ENCODE results near the gene ISCA2.
A peak's percentile ranks its signal among the peaks of the same experiment; 100 is the strongest.
"Not testable (repeated sequence)": the region's sequence is repeated elsewhere in the genome, so short reads cannot be mapped to it uniquely, and the experiment has no call there.

The ISCA2 gene, protein sequence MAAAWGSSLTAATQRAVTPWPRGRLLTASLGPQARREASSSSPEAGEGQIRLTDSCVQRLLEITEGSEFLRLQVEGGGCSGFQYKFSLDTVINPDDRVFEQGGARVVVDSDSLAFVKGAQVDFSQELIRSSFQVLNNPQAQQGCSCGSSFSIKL

DNA sequence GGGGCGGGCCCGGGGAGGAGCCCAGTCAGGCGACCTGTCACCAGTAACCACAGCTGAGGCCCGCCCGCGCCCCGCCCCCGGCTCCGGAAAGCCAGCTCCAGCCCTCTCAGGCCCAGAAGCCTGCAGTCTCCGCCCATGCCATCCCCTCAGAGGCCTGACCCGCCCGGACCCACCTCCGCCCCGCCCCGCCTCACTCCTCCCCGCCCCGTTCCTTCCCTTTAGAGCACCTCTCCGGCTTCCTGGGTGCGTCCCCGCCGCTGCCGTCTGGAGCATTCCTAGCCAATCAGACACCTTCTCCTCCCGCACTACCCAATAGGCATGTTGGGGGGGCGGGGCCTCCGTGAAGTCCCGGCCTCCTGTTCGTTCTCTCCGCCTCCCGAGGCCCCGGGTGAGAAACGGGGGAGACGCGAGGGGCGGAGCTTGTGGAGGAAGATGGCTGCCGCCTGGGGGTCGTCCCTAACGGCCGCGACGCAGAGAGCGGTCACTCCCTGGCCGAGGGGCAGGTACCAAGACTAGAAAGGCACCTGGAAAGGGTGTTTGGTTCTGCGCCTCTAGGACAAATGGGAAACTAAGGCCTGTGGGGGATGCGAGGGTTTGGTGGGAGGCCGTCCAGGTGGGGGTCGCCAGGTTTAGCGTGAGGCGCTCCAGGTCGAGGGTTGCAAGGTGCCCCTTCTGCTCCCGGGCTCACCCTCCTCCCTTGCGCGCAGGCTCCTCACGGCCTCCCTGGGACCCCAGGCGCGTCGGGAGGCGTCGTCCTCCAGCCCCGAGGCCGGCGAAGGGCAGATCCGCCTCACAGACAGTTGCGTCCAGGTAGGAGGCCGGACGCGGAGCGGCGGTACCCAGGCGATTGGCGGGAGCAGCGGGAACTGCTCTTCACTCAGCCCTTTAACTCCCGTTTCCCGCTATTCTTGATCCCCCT, at the start of gene ISCA2:
ISCA2 (plus strand) TSS at position 423 of the 919 bp plus-strand sequence; CDS start at position 433, 10 bp downstream.
- peak; percentile 98 for DNase-seq

DNA sequence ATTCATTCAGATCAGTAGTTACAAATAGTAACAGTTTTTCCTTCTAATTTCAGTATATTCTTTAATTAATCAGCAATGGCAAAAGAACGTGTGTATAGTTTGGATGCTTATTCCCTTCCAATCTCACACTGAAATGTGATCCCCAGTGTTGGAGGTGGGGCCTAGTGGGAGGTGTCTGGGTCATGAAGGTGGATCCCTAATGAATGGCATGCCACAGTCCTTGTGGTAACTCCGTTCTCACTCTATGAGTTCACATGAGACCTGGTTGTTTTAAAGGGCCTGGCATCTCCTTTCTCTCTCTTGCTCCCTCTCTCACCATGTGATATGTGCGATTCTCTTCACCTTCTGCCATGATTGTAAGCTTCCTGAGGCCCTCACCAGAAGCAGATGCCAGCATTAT, 48.7 kb upstream of the ISCA2 start:
- DNase-seq = no peak

DNA sequence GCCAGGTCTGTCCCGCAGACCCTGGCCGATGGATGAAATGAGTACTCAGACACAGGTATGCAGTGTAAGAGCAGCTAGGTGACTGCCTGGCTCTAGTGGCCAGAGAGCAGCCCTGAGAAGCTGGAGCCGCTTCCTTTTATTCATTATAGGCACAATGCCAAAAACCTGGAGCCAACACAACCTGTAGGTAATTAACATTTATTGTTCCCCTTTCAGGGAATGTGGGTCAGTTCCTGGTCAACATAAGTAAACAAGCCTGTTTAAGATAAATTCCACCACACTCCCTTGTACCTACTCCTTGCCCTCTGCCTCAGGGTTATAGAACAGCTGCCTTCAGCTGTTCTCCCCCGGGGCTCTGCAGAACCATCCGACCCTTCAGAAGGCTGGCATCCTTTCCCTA, 39.2 kb upstream of the ISCA2 start:
- DNase-seq = not testable (repeated sequence)

DNA sequence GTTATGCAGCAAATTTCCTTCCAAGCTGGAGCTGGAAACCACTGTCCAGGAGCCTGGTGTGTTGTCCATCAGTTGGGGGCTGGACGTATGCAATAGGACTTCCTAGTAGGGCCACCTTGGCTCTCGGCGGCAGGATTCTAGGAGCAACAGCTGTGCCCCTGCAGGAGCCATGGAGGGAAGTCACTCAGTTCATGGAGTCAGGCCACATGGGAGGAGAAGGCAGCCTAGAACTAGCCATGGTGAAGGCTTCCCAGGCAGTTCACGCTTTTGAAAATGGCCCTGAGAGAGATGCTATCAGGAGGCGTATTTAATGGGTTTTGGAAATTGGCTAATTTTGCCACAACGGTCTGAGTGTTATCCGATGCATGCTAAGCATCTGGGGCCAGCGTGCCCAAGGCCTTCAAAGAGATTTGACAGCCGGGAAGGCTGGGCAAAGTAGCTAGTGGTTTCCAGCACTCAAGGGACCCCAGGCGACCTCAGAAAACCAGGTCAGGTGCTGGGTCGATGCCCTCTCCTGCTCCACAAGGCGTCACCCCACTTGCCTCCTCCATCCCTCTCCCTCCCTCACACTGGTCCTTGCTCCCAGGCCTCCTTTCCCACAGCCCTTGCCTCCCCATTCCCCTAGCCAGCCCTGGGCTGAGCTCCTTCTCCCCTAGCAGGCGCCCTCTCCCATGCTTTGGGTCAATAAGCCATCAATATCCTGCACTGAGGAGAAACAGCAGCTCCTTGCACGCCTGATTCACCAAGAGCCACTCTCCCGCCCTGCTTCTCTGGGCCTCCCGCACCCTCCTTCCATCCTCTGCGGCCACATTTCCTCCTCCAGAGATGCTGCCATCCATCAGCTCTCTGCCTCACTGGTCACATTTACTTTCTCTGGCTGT, 36.6 kb upstream of the ISCA2 start:
- DNase-seq = no peak

DNA sequence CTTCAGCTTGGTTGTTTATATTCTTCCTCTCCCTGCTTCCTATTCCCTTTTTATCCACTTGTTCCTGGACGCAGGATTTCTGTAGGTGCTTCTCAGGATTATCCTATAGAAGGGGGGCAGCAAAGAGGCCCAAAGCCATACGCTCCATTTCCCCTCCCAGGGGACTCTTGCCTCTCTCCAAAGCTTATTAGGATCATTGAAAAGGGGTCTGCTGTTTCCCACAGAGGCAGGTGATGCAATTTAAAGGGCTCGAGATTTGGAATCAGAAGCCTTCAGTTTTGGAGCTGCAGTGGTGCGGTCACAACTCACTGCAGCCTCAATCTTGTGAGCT, 36.0 kb upstream of the ISCA2 start:
- DNase-seq = no peak

DNA sequence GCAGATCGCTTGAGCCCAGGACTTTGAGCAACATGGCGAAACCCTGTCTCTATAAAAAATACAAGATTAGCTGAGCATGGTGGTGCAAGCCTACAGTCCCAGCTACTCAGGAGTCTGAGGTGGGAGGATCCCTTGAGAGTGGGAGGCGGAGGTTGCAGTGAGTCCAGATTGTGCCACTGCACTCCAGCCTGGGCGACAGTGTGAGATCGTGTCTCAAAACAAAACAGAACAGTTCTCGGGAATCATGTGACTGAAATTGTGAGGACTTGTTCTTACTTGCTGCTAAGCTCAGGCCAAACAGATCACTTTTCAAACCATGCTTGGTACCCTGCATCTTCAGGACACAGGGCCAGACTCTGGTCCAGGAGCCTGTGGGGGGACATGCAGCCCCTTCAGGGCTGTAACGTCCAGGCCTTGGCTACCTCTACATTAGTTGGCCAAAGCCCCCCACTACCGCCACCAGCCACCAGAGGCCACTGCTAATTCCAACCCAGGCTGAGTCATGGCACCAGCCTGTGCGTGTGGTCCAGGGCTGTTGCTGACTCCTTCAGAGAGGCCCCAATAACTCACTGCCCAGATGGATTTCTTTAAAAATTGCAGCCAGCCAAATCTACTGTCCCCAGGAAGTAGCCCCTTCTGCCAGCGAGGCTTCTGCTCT, 34.1 kb upstream of the ISCA2 start:
- DNase-seq = peak; percentile 43

DNA sequence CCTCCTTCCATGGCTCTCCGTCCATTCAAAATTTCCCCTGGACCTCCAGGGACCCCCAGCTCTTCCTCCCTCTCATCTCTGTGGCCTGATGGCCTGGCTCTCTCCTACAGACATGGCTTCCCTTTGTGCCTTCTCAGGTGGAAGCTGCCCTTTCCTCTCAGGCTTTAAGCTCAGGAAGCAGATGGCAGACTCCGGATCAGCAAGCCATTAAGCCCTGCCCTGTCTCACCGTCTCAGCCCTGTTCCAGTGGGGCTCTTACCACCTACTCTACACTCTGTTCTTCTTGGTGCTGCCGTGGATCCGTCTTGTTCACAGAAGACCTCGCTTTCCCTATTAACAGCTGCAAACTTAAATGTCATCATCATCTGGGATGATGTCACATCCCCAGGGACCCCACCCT, 33.6 kb upstream of the ISCA2 start:
- DNase-seq = no peak

DNA sequence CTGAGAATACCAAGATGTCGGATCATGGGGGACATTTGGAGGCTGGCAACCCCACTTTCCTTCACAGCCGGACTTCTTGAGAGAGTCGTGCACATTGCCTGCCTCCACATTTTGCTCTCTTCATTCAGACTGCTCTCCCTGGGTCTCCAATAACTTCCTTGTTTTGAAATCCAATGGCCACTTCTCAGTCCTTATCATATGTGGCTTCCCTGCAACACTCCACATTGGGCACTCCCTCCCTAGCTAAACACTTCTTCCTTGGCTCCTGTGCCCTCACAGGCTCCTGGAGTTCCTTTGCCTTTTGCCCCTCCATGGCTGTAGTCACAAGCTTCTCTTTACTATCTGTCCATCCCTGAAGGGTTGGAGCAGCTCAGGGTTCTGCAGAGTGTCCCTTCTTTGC, 30.6 kb upstream of the ISCA2 start:
- no peak for DNase-seq

DNA sequence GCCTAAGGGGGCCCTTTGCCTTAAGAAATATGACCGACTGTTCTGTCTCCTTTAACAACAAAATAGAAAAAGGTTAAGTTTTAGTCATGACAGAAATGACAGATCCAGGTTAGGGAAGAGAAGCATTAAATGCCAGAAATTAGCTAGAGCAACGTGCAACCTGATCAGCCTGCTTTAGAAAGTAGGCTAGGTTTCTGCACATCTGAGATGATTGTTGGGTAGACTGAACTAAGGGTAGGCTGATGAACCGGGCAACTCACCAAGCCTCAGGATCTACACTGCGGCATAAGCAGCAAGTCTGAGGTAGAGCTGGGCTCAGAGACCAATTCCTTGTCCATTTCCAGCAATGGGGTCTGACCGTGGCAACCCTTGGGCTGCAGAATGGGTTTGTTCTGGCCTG, 29.9 kb upstream of the ISCA2 start:
- DNase-seq = no peak

DNA sequence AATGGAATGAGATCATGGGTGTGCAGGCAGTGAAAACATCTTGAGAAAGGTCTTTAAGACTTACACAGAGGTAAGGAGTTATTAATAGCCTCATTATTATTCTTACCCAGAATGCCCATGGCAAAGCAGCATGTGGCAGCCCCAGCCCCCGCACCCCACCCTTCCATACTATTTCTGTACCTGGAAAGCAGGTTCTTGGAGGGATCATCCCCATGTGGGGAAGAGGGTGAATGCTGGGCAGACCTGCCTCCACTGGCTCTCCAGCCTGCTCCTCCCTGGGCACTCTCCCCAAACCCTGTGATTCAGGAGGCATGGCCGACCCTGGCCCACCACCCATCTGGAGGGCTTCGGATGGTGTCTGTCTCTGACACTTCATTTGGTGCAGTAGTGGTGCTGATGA, 28.8 kb upstream of the ISCA2 start:
- DNase-seq = no peak

DNA sequence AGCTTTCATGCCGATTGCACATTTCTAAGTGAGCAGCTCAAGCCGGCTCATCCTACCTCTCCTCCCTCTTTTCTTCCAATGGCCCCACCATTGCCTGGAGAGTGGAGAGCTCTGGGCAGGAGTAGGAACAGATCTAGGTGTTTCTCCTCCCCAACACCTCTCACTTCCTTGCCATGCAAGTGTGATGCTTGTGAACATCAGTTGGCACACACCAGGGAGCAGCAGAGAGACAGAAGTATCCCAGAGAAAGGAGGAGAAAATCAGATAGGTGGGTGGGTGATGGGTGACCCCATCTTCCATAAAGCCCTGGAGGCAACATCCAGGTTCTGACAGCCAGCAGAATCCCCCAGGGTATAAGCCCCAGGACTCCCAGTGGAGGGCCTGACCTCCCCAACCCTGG, 28.2 kb upstream of the ISCA2 start:
- no peak for DNase-seq

DNA sequence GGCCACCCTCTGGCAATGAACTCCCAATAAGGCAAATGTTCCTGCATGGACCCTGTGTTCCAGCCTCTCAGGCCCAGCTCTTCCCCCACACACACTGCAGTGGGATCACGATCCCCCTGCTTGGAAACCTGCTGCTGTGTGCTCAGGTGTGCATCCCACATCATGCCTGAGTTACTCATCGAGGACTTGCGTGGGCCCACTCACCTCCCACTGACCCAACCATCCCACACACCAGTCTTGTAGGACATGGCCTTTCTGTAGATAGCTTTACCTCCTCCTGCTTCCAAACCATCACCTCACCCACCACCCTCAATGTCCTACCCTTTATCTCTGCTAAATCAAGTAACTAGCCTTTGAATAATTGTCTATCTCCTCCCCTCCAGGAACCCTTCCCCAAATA, 25.1 kb upstream of the ISCA2 start:
- no peak for DNase-seq

DNA sequence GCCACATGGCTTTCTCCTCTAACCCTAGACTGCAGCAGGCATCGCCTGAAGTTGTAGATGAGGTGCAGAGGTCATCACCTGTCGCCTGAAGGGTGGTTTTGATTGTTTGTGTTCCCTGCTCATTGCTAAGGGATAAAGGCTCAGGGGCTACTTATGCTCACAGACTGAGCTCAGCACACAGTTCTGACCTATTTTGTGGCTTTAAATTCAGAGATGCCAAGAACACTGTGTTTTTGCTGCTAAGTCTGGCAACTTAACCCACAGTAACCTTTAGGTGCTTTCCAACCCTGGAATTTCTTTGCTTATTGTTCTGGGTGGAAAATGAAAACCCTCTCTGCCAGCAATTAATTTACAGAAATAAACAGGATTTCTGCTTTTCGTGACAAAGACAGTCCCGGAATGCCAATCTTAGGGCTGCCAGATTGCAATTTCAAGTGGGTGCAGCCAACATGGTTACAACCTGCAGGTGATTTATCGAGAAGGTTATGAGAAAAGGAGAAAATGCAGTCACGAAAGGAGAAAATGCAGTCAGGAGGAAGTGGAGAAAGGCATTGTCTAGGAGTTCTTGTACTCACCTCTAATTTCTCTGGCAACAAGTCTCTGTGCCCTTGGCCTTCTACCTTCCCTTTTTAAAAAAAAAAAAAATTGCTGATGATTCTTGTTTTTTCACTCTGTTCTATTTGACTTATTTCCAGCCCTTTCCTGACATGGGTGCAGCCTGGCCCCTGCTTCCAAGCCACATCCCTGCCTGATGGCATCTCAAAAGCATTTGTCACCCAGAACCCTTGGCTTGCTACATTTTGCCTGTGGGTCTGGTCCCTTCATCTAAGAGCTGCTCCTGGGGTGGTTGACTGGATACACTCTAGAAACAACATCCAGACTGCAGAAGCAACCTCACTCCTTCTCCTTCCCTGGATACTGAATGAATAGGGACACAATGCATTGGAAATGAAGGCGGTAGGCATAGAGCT, 23.7 kb upstream of the ISCA2 start:
- no peak for DNase-seq

DNA sequence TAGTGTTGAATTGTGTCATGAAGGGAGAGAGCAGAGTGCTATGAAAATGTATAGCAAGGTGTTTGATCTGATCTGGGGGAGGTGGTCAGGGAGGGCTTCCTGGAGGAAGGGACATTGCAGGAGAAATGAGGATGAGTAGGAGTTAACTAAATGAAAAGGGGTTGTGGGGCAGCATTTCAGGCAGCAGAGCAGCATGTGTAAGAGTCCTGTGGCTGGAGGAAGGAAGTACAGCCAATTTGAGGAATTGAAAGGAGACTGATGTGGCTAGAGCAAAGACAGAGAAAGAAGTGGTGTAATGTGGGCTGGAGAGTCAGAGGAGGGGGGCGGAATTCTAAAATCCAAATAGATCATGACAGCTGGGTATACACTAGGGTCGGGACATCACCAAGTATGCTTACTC, 21.0 kb upstream of the ISCA2 start:
- DNase-seq = no peak

DNA sequence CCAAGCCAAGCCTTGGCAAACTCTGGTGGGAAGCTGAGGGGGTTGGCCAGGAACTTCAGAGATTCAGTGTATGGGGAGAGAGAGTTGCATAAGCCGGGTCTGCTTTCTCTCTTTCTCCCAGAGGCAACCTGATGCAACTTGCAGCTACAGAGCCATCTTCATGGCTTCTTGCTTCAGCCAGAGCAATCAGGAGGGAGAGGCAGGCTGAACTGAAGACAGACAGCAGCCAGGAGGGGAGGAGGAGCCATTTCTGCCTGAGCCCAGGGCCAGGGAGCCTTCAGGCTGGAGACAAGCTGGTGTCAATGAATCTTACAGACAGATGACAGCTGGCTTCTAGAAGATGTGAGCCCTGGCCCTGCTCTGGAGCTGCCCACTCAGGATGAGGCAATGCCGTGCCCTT, 19.2 kb upstream of the ISCA2 start:
- no peak for DNase-seq

DNA sequence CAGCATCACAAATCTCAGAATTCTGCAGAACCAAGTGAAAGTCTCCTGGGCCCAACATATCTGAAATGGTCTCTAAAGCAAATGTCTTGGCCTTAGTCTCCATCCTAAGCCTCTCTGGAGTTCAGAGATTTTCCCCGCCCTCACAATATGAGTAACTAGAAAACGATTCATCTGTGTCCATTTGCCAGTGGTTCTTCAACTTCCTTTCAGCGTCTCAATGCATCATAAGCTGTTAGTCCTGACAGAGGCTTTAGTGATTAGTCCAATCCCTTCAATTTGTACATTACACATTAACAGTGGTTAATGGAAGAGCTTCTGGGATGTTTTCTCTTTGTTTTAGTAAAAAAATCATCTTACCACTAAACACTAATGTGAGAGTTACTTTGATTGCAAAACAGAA, 17.9 kb upstream of the ISCA2 start:
- DNase-seq = no peak

DNA sequence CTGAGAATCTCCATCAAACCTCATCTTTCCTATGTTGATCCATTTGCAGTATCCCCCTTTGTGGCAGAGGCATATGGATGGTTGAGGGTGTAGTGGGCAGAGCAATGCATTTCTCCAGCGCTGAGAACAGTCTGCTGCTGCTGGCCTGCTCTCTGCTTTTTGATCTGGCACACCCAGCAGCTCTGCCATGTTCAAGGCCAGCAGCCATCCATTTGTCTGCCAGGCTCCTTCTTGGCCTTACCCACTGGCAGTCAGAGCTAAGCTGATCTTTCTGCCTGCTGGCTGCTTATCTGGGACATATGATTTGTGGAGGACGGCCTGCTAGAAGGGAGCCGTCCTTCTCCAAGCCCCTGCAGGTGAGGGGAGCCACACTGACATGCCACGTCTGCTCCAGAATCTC, 17.5 kb upstream of the ISCA2 start:
- DNase-seq = no peak

DNA sequence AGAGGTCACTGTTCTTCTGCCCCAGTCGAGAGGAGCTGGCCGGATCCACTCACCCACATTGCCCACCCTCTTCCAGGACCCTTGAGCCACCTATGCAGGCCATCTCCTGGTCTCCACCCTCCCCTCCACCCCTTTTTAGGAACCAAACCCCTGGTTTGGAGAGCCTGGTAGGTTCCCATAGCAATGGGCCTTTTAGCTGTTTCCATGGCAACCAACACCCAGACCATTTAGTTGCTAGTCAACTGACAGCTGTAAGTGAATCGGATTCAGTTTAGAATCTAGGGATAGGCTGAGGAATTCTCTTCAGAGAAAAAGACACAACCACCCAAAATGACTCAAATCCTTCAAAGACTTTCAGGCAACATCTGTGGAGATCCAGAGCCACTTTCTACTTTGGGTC, 17.0 kb upstream of the ISCA2 start:
- peak; percentile 24 for DNase-seq

DNA sequence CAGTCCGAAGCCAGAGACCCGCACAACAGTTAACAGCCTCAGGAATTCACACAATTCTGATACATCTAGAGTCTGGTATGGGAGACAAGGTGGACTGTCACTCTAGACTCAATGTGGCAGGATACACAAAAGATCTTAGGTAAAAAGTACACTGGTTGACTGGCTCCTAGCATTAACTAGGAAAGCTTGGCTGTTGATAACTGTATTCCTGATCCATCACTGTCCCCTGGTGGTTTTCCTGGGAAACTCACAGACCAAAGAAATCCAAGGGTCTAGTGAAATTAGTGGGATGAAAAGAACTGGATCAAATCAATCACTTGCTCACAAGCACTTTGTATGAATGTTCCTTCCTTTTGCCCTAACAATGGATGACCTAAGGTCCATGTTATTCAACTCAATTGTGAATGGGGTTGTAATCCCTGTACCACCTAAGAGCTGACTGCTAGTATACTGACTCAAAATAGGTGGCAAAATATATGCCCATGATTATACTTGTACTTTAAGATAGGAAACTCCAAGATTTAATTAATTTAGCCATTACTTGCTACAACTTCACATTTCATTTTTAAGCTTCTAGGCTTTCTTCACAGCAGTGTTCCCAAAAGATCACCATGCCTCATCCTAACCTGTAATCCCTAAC, 14.4 kb upstream of the ISCA2 start:
- peak; percentile 42 for DNase-seq

DNA sequence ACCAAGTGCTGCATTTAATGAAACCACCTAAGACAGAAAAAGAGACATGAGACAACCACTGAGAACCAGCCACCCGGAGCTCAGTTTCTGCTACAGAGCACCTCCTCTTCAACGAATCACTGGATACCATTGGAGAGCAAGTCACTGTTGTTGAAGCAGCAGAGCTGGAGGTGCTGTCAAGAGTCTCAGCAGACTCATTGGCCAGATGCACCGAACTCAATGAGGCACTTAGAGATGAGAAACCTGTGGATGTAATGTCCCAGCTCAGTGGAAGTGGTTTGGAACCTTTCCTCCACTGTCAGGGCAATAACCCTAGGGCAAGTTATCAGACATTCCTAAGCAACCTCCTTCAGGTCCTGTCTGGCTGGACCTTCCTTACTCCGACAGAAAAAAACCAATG, 13.5 kb upstream of the ISCA2 start:
- DNase-seq = no peak

DNA sequence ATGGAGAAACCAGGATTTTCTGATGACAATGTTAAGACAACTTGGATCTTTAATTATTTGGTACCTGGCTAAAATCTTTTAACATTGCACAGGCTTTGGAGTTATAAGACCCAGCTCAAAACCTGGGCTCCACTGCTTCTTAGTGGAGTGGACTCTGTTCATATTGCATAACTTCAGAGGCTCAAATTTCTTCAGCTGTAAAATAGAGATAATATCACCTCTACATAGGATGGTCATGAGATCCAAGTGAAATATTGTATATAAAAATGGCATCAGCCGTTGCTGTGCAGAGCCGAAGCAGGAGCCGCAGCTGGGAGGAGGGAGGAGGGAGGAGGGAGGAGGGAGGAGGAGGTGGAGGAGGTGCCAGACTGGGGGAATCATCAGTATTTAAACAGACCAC, 11.0 kb upstream of the ISCA2 start:
- DNase-seq = no peak

DNA sequence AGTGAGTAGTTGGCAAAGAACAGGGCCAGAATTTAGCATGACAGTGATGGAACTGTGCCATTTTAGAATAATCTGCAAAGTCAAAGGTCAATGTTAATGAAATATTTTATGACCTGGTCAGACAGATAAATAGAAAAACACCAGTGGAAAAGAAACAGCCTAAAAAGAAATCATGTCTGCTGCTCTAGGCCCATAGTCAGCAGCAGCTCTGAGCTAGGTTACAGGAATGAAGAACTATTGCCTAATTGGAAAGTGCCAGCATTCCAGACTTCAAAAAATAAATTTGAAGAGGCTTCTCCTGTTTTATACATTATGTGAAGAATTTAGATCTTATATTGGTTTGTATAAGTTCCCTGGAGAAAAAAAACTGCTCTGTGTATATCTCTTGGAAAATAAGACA, 10.2 kb upstream of the ISCA2 start:
- no peak for DNase-seq
